GM23248 (cell line): ENCODE data around the gene CRHR2. TPM values are rescaled to one million over a fixed set of nuclear protein-coding genes. Genes with fewer than 3 reads are reported as not detected.

Experiments used
- DNase-seq: peaks from one replicate; pipeline ENCODE4 v3.0.0-alpha.2; 2015
- H2AFZ ChIP-seq: fragments of 200-600 bp; sonication (generic); 2 replicates; pipeline ENCODE4 v1.6.1; 2016; ENCODE audit warnings: antibody characterized with exemption
- H3F3A ChIP-seq: fragments of 200-600 bp; sonication (generic); 2 replicates; pipeline ENCODE4 v1.6.1; 2016; ENCODE audit warnings: mild to moderate bottlenecking, antibody characterized with exemption, mixed run types; ENCODE audit not compliant: insufficient read depth
- H3K27ac ChIP-seq: fragments of 200-600 bp; sonication (generic); 2 replicates; pipeline ENCODE4 v1.5.1; 2016; ENCODE audit warnings: mild to moderate bottlenecking
- H3K27me3 ChIP-seq: fragments of 200-600 bp; sonication (generic); replicated peaks from 2 replicates; pipeline ENCODE4 v1.6.1; 2016; ENCODE audit warnings: mild to moderate bottlenecking; ENCODE audit not compliant: insufficient read depth
- H3K36me3 ChIP-seq: fragments of 200-600 bp; sonication (generic); 2 replicates; pipeline ENCODE4 v1.6.1; 2016; ENCODE audit warnings: low read depth, mild to moderate bottlenecking
- H3K4me1 ChIP-seq: fragments of 200-600 bp; sonication (generic); 2 replicates; pipeline ENCODE4 v1.6.1; 2016; ENCODE audit warnings: mild to moderate bottlenecking; ENCODE audit not compliant: insufficient read depth
- H3K4me2 ChIP-seq: fragments of 200-600 bp; sonication (generic); one replicate; pipeline ENCODE4 v1.6.1; 2016; ENCODE audit warnings: mild to moderate bottlenecking; ENCODE audit not compliant: unreplicated experiment
- H3K4me3 ChIP-seq: fragments of 200-600 bp; sonication (generic); 2 replicates; pipeline ENCODE4 v1.5.1; 2016; ENCODE audit warnings: mild to moderate bottlenecking
- H3K79me2 ChIP-seq: fragments of 200-600 bp; sonication (generic); 2 replicates; pipeline ENCODE4 v1.6.1; 2016; ENCODE audit warnings: mild to moderate bottlenecking; ENCODE audit not compliant: insufficient read depth
- H3K9ac ChIP-seq: fragments of 200-600 bp; sonication (generic); 2 replicates; pipeline ENCODE4 v1.6.1; 2016; ENCODE audit warnings: mild to moderate bottlenecking
- H3K9me2 ChIP-seq: fragments of 200-600 bp; sonication (generic); 2 replicates; pipeline ENCODE4 v1.6.1; 2016; ENCODE audit warnings: mixed run types, mild to moderate bottlenecking, moderate library complexity; ENCODE audit not compliant: insufficient read depth
- H3K9me3 ChIP-seq: fragments of 200-600 bp; sonication (generic); one replicate; pipeline ENCODE4 v1.6.1; 2017; ENCODE audit warnings: low read depth
- H4K20me1 ChIP-seq: fragments of 200-600 bp; sonication (generic); 2 replicates; pipeline ENCODE4 v1.6.0; 2016; ENCODE audit not compliant: insufficient read depth
- EZH2 ChIP-seq: fragments of 200-600 bp; sonication (generic); IDR thresholded peaks from 2 replicates; pipeline ENCODE4 v1.6.1; 2018; ENCODE audit warnings: antibody characterized with exemption, mild to moderate bottlenecking; ENCODE audit not compliant: insufficient read depth, poor library complexity, severe bottlenecking
- EZH2phosphoT487 ChIP-seq: fragments of 200-600 bp; sonication (generic); IDR thresholded peaks from 2 replicates; pipeline ENCODE4 v1.6.1; 2018; ENCODE audit warnings: antibody characterized with exemption, moderate library complexity, mild to moderate bottlenecking, low read depth; ENCODE audit not compliant: insufficient read depth
- WGBS, 2 experiments: methylation state at CpG; one replicate each; pipeline ENCODE4 v1.1.6; 2015 to 2017; ENCODE audit warnings: low lambda C conversion rate in 2 of 2, low coverage in 1 of 2; ENCODE audit errors: missing lambda C conversion rate in 2 of 2; 5-methylcytosine and 5-hydroxymethylcytosine counted together
- in situ Hi-C: fragments of 300-500 bp; cut with MboI; formaldehyde crosslinking; loops from 2 replicates; pipeline ENCODE4 v1.15.0; 2020
- polyA plus RNA-seq: library from polyadenylated mRNA; unstranded; fragments of >200 nt; fragmentation: Nextera tagmentation; extraction: Ambion mirVana; gene quantifications from 2 replicates; pipeline ENCODE4 v1.2.1, GENCODE V29; 2016
- total RNA-seq: library from RNA; depleted of rRNA; stranded (reverse); fragments of >200 nt; shearing (Covaris generic); gene quantifications from 2 replicates; pipeline ENCODE4 v1.2.3, GENCODE V29; 2014

Gene CRHR2
- total and polyA plus RNA-seq, 2 experiments from 2014 or later, result 0.05 TPM; not detected in 1

- no peaks in the 10 kb centered on the region for H4K20me1 ChIP-seq
- no peak overlapping the region for H3K4me2 ChIP-seq
- no peak for DNase-seq
- 54 to 89% methylated on average over 2 of the region's 2 CpGs for WGBS, 2 experiments
- H3K9me2 ChIP-seq, result no peaks in the 10 kb centered on the region
- H3K4me1 ChIP-seq, result no peaks in the 10 kb centered on the region
- TF ChIP-seq EZH2 (no peak), EZH2phosphoT487 (no peak)
- H3F3A ChIP-seq, result no peaks in the 10 kb centered on the region
- in situ Hi-C loops, result no loop called here
- no peak overlapping the region for H2AFZ ChIP-seq
- no peaks in the 10 kb centered on the region for H3K36me3 ChIP-seq
- H3K9me3 ChIP-seq, result no peaks in the 10 kb centered on the region
- H3K4me3 ChIP-seq, result no peak overlapping the region
- H3K27ac ChIP-seq, result no peak overlapping the region
- no peaks in the 10 kb centered on the region for H3K79me2 ChIP-seq
- H3K9ac ChIP-seq, result no peak overlapping the region
- no peaks in the 10 kb centered on the region for H3K27me3 ChIP-seq
These were observed 25.1 kb downstream of the CRHR2 start for GRCh38 chr7:30657131-30657530.

- H3K9me2 ChIP-seq, result no peaks in the 10 kb centered on the region
- no peaks in the 10 kb centered on the region for H3K36me3 ChIP-seq
- no peak overlapping the region for H3K9ac ChIP-seq
- no peak overlapping the region for H3K4me2 ChIP-seq
- H3F3A ChIP-seq, result no peaks in the 10 kb centered on the region
- no peak for TF ChIP-seq EZH2
- no peak for TF ChIP-seq EZH2phosphoT487
- no peaks in the 10 kb centered on the region for H3K4me1 ChIP-seq
- no peak overlapping the region for H3K4me3 ChIP-seq
- no peaks in the 10 kb centered on the region for H3K27me3 ChIP-seq
- no peaks in the 10 kb centered on the region for H3K9me3 ChIP-seq
- DNase-seq, result no peak
- H4K20me1 ChIP-seq, result no peaks in the 10 kb centered on the region
- no peaks in the 10 kb centered on the region for H3K79me2 ChIP-seq
- in situ Hi-C loops, result no loop called here
- H2AFZ ChIP-seq, result no peak overlapping the region
- 63 to 66% methylated on average over 15 to 21 of the region's 21 CpGs for WGBS, 2 experiments
- no peak overlapping the region for H3K27ac ChIP-seq
These were observed 26.0 kb downstream of the CRHR2 start for GRCh38 chr7:30656006-30656957.

GRCh38 chr7:30655096-30655970 lies 26.9 kb downstream of the CRHR2 start:
- no peak overlapping the region for H2AFZ ChIP-seq
- no peak overlapping the region for H3K4me3 ChIP-seq
- H3K27me3 ChIP-seq, result no peaks in the 10 kb centered on the region
- no peaks in the 10 kb centered on the region for H3K9me3 ChIP-seq
- H3K4me1 ChIP-seq, result no peaks in the 10 kb centered on the region
- no peaks in the 10 kb centered on the region for H3K79me2 ChIP-seq
- in situ Hi-C loops, result no loop called here
- H3F3A ChIP-seq, result no peaks in the 10 kb centered on the region
- TF ChIP-seq EZH2phosphoT487, result no peak
- TF ChIP-seq EZH2, result no peak
- H3K27ac ChIP-seq, result no peak overlapping the region
- 85 to 86% methylated on average over 21 to 22 of the region's 22 CpGs for WGBS, 2 experiments
- DNase-seq, result no peak
- no peaks in the 10 kb centered on the region for H3K9me2 ChIP-seq
- no peak overlapping the region for H3K4me2 ChIP-seq
- no peaks in the 10 kb centered on the region for H3K36me3 ChIP-seq
- H3K9ac ChIP-seq, result no peak overlapping the region
- H4K20me1 ChIP-seq, result no peaks in the 10 kb centered on the region

GRCh38 chr7:30654296-30655090 lies 27.8 kb downstream of the CRHR2 start:
- DNase-seq, result no peak
- H3K27me3 ChIP-seq, result no peaks in the 10 kb centered on the region
- no peak overlapping the region for H3K4me3 ChIP-seq
- H3K9ac ChIP-seq, result no peak overlapping the region
- H3K4me1 ChIP-seq, result no peaks in the 10 kb centered on the region
- no peaks in the 10 kb centered on the region for H3K79me2 ChIP-seq
- H2AFZ ChIP-seq, result no peak overlapping the region
- no peak overlapping the region for H3K4me2 ChIP-seq
- no peaks in the 10 kb centered on the region for H4K20me1 ChIP-seq
- TF ChIP-seq EZH2phosphoT487 (no peak), EZH2 (no peak)
- no peaks in the 10 kb centered on the region for H3K9me2 ChIP-seq
- no peak overlapping the region for H3K27ac ChIP-seq
- H3K9me3 ChIP-seq, result no peaks in the 10 kb centered on the region
- no peaks in the 10 kb centered on the region for H3K36me3 ChIP-seq
- H3F3A ChIP-seq, result no peaks in the 10 kb centered on the region
- WGBS, 2 experiments, result 75 to 76% methylated on average over 15 of the region's 15 CpGs
- in situ Hi-C loops, result no loop called here
